HG03432 (cell line): ENCODE measurements around the gene ITPKB.
"Not testable (repeated sequence)": the region's sequence is repeated elsewhere in the genome, so short reads cannot be mapped to it uniquely, and the experiment has no call there.

Experiments
- ATAC-seq: cut with Tn5 transposase; IDR thresholded peaks from one replicate; pipeline ENCODE4 v1.9.1; 2021; ENCODE audit warnings: mild to moderate bottlenecking, moderate library complexity; ENCODE audit not compliant: unreplicated experiment

Gene ITPKB

GRCh38 chr1:226732856-226733291 lies 6.2 kb downstream of the ITPKB start:
- ATAC-seq = no peak

DNA sequence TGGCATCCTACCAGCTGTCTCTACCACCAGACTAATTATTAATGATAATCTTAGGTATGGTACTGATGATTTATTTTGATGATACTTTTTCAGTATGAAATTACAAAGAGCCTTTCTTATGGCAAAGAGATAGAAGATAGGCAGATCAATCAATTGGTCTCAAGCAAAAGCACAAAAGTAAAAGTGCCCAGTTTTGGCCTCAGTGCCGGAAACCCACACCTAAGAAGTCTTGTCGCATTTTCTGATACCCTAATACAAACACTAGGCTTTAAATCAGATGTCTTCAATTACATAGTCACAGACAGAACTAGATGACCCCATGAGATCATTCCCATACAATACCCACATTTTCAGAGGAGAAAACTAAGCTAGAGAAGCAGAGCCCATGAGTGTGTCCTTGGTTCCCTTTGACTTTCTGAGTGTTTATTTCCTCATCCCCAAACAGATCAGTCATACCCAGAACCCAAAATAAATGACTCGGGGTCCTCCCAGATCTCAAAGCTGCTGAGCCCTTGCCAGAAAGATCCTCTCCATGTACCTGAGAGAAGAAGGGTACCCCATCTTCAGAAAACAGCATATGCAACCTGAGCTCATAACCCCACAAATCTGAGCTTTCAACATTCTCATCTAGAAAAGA lies 7.7 kb downstream of the ITPKB start:
- ATAC-seq = no peak

- no peak for ATAC-seq
These were observed 8.2 kb downstream of the ITPKB start for GRCh38 chr1:226730836-226731235.

DNA sequence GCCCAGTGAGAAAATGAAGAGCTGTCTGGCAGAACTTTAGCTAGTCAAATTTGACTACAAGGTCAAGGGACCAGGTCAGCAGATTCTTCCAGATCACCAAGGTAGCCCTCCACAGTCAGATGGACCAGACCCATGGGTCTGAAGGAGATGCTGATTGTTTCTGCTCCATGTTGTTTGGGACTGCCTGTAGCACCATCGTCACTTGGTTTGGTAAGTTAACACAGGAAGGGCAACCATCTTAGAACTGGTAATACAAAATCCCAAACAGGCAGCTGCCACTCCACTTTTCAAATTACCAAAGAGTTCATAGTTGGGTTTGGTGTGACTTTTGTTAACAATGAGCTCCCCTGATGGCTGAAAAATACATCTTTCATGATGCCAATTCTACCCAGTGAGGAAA lies 9.0 kb downstream of the ITPKB start:
- ATAC-seq = no peak

DNA sequence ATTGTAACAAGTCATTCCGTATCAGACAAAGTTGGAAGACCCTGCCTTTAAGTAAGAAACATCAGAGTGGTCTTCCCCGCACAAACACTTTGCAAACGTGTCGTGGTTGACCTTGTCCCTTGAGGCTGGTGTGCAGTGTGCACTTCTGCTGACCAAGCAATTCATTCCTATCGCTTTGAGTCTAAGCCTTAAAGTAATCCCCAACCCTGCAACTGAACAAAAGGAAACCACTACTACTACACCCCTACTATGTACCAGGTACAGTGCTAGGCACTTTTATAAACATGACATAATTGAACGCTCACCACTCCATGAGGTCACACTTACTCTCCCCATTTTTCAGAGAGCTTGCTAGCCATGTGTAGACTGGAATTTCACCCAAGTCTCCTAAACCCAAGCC lies 10.6 kb downstream of the ITPKB start:
- no peak for ATAC-seq

GRCh38 chr1:226725897-226726267 lies 13.2 kb downstream of the ITPKB start:
- no peak for ATAC-seq

- no peak for ATAC-seq
These were observed 15.2 kb downstream of the ITPKB start for GRCh38 chr1:226723657-226724532.

DNA sequence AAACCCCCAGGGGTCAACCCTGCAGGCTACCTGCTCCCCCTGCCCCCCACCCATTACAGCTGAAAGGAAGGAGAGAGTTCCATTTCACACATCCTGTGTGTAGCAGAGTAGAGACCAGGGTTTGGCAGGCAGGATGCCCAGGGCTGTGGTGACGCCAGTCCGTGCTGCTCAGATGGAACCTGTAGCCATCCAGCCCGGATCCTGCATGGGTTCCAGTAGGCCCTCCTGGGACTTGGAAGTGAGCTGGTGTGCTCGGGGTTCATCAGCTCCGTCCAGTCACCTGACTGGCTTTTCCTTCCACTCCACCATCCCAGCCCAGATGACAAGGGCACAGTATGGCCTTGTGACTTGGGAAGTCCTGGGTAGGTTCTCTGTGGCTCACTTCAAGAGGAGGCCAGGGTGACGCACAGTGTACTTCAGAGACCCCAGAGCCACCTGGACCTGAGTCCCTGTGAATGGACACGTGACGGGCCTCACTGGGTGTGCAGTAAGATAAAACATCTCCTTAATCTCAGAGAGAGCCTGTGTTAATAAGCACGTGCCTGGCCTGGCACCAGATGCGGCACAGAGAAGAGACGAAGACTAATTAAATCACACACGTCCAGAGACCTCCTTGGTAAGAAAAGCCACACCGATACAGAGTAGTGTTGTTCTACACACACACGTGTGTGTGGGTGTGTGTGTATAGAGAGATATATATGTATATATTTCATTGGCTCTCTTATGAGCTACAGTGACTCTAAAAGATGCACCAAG lies 16.0 kb downstream of the ITPKB start:
- ATAC-seq = no peak

DNA sequence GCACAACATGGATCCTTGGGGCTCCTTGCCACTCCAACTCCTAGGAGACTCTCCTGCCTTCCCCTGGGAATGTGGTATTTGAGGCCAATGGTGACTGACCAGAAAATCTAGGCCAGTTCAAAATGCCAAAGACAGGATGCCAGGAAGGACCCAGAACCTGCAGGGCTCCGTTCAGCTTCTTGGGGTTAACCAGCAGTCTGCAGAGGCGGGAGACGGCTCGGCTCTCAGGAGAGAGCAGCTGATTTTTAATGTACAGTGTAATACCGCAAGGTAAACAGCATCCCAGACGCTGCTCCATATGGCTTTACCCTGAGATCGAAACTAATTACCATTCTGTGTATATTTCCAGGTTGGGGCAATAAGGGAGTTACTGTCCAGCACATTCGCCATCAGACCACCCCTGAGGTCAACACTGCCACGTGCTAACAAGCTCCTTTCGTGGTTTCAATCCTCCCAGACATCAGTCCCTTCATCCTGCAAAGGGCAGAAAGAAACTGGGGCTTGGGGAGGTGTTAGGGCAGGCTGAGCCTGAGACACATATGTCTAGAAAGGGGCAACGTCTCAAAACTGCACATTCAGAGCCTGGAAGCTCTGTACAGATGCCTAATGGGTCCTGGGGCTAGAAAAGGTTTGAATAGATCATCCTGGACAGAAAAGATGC lies 16.7 kb downstream of the ITPKB start:
- ATAC-seq = no peak

- ATAC-seq = not testable (repeated sequence)
These were observed 18.5 kb downstream of the ITPKB start for GRCh38 chr1:226720574-226720973.

- ATAC-seq = no peak
These were observed 19.3 kb downstream of the ITPKB start for GRCh38 chr1:226719596-226720387.

GRCh38 chr1:226717256-226717909 lies 21.7 kb downstream of the ITPKB start:
- no peak for ATAC-seq

GRCh38 chr1:226716577-226716976 lies 22.5 kb downstream of the ITPKB start:
- ATAC-seq = no peak

GRCh38 chr1:226714148-226714547 lies 24.9 kb downstream of the ITPKB start:
- ATAC-seq = no peak

DNA sequence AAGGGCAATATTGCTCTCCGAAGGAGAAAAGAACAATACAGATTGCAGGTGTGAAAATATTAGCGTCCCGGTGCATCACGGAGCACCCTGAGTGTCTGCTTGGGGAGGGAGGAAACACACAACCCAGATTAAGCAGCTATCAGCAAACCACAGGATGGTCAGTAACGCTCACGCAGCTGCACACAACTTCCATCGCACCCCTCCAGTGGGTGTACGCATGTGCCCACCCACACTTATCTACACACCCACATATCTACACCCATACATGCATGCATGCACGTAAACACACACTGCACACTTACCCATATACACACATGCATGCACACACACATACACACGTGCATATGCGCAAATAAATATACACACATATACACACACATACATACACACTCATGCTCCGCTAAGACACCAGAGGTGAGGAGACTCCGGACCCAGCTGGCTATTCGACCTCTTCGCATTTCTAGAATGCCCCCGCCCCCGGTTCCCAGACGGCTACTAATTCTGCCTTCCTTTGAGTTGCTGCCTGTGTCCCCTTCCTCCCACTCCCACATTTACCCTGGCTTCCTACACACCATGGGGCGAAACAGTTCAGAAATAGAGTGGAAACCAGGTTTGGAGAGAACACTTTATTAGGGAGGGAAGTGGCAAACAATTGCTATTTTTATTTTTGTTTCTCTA lies 26.2 kb downstream of the ITPKB start:
- peak; percentile 9 for ATAC-seq

GRCh38 chr1:226711976-226712741 lies 26.9 kb downstream of the ITPKB start:
- ATAC-seq = peak; percentile 89

DNA sequence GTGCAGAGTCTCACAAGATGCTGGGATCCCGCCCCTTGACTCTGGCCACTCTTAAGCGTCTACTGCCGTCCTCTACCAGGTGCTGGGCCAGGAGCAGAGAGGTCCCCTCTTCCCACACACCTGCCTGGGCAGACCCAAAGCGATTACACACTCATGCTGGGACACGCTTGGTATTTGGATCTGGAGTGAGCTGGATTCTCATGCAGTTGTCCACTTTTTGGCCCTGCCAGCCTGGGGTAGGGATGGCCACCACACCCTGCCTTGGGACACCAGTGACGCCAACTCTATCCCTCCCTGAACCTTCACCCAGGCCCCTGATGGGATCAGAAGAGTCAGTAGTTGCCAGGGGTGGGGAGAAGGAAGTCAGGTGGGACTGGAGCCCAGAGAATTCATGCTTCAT lies 28.6 kb downstream of the ITPKB start:
- ATAC-seq = no peak

DNA sequence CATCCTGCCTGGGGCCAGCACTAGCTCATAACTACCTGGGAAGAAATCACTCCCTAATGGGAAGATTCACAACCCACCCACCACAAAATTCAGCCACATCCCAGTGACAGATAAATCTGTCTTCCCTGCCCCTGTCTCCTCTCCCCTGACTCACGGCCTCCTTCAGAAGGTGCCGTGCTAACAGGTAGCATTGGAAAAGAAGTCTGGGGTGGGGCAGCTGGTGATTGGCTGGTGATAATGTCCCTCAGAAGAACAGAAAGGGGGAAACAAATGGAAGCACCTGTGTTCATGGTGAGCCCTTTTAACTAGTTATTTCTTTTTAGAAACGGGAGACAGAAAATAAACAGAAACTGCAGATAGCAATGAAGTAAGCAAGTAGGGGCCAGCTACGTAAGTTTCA lies 29.1 kb downstream of the ITPKB start:
- ATAC-seq = no peak
